Dendritic cell treated with granulocyte-macrophage colony-stimulating factor and Interleukin-4, amounts not matched to agents 40 ng/mL and 50 ng/mL, for 4 days (primary cell): ENCODE measurements around the gene MYZAP.

ENCODE experiments used
- H3K27ac Mint-ChIP-seq: one replicate; pipeline ENCODE4 v1.8.0; 2022; ENCODE audit warnings: mild to moderate bottlenecking, mixed read lengths
- H3K27me3 Mint-ChIP-seq: one replicate; pipeline ENCODE4 v1.8.0; 2022; ENCODE audit warnings: mild to moderate bottlenecking, mixed read lengths
- H3K36me3 Mint-ChIP-seq: one replicate; pipeline ENCODE4 v1.8.0; 2022; ENCODE audit warnings: low read depth, mixed read lengths
- H3K4me1 Mint-ChIP-seq: one replicate; pipeline ENCODE4 v1.8.0; 2022; ENCODE audit warnings: low read depth, mixed read lengths
- H3K4me3 Mint-ChIP-seq: one replicate; pipeline ENCODE4 v1.8.0; 2022; ENCODE audit warnings: mild to moderate bottlenecking, moderate library complexity, mixed read lengths
- H3K9me3 Mint-ChIP-seq: one replicate; pipeline ENCODE4 v1.8.0; 2022; ENCODE audit warnings: mixed read lengths
- intact Hi-C: fragments of 100-400 bp; cut with micrococcal nuclease; formaldehyde crosslinking; loops from one replicate; pipeline ENCODE4 v1.15.0; 2022

Gene MYZAP

DNA sequence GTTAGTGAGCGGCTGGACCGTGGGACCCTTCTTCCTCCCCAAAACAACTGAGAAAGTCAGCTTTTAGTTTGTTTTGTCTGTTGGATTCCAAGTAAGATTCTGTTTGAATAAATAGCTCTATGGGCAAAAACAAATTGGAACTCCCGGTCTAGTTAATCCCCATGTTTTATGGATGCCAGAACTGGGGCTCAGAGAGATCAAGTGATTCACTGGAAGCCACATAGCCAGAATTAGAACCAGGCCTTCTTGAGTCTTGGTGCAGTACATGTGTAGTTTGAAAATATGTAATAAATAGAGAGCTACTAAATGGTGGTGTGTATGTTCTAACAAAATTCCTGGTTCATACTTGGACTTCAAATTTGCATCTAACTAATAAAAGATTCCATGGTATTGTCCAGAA is 85.5 kb downstream of the MYZAP start:
- Mint-ChIP-seq H3K4me1 (peaks cover 5% of the 10 kb centered on the region), H3K27me3 (peaks cover 4% of the 10 kb centered on the region), H3K9me3 (no peaks in the 10 kb centered on the region), H3K4me3 (no peak overlapping the region), H3K36me3 (peaks cover 12% of the 10 kb centered on the region), H3K27ac (no peak overlapping the region)
- intact Hi-C loops = no loop called here

DNA sequence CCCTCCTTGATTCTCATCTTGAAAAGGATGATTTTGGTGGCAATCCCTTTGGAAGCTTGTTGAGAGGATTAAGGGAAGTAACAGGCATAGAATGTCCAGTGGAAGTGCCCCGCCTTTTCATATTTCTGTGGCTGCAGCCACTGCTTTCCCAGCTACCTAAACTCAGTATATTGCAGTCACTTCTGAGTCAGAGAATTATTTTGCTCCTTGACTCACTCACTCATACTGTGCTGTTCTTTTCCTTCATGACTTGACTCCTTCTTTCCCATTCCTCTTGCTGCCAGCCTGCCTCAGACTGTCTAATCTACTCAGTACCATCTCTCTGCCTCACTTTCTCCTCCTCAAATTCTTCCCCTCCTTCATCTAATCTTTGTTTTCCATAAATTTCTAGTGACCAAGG is 88.3 kb downstream of the MYZAP start:
- H3K27ac Mint-ChIP-seq = no peak overlapping the region
- H3K4me1 Mint-ChIP-seq = peaks cover 5% of the 10 kb centered on the region
- H3K36me3 Mint-ChIP-seq = peaks cover 17% of the 10 kb centered on the region
- intact Hi-C loops = no loop called here
- no peaks in the 10 kb centered on the region for H3K9me3 Mint-ChIP-seq
- peaks cover 2% of the 10 kb centered on the region for H3K27me3 Mint-ChIP-seq
- no peak overlapping the region for H3K4me3 Mint-ChIP-seq

DNA sequence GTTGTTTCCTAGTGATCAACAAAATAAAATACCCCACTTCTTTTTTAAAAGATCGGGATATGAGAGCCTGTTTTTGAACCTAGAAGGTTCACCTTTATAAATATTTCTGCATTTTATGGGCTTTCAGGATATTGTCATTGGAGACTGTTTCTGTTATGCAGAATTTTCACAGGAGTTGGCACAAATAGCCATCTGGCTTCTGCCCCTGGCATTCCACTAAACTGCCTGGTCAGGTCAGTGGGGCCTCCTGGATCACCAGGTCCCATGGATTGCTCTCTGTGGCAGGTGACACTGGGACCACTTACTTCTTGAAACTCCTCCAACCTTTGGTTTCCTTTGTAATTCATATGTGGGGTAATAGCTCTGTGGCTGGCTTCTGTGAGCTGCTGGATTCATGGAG is 89.3 kb downstream of the MYZAP start:
- peaks cover 5% of the 10 kb centered on the region for H3K4me1 Mint-ChIP-seq
- H3K27ac Mint-ChIP-seq = no peak overlapping the region
- H3K36me3 Mint-ChIP-seq = peaks cover 8% of the 10 kb centered on the region

DNA sequence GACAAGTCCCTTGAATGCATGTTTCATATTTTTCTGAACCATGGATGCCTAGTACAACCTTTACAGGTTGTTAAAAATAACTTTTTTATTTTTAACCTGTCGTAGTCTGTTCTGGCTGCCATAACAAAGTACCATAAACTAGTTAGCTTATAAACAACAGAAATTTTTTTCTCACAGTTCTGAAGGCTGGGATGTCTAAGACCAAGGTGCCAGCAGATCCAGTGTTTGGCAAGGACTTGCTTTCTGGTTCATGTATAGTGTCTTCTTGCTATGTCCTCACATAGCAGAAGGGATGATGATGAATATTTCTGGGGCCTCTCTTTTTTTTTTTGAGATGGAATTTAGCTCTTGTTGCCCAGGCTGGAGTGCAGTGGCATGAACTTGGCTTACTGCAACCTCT is 91.8 kb downstream of the MYZAP start:
- intact Hi-C loops = no loop called here

More for the DNA sequence above, 89.3 kb downstream of the MYZAP start:
- Mint-ChIP-seq H3K4me3 (no peak overlapping the region), H3K9me3 (no peaks in the 10 kb centered on the region), H3K27me3 (peaks cover 2% of the 10 kb centered on the region)
- intact Hi-C loops = no loop called here

DNA sequence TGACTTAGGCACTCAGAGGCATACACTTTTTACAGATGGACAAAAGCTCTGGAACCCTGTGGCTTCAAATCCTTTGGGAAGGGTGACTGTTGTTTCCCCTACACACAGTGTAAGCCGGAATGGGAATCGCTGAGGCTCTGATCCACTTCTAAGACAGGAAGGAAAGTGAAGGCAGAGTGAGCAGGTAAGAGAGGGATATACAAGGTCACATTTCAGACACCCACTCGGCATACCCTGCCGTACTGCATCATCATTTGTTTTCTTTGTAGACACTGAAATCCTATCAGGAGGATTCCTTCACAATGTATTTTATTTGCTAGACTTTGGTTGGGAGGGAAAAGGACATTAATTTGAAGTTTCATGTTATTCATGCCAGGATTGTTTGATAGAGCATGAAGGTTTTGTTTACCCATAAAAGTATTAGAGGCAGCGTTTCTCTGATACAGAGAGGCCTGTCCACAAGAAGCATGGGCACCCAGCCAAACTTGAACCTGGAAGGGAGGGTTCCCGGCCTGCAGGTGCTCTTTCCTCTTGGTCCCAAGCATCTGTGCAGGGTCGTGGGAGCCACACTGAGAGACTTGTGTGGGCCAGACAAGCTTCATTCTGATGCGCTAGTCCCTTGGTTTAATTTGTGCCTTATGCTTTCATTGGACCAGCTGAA is 92.9 kb downstream of the MYZAP start:
- no peaks in the 10 kb centered on the region for H3K27me3 Mint-ChIP-seq
- peaks cover 8% of the 10 kb centered on the region for H3K36me3 Mint-ChIP-seq
- H3K4me1 Mint-ChIP-seq = peaks cover 5% of the 10 kb centered on the region
- intact Hi-C loops = no loop called here
- H3K4me3 Mint-ChIP-seq = no peak overlapping the region
- H3K9me3 Mint-ChIP-seq = no peaks in the 10 kb centered on the region
- H3K27ac Mint-ChIP-seq = no peak overlapping the region

More for the DNA sequence above, 91.8 kb downstream of the MYZAP start:
- Mint-ChIP-seq H3K27ac (no peak overlapping the region), H3K9me3 (no peaks in the 10 kb centered on the region), H3K36me3 (peaks cover 8% of the 10 kb centered on the region), H3K27me3 (peaks cover 2% of the 10 kb centered on the region), H3K4me1 (peaks cover 5% of the 10 kb centered on the region), H3K4me3 (no peak overlapping the region)

DNA sequence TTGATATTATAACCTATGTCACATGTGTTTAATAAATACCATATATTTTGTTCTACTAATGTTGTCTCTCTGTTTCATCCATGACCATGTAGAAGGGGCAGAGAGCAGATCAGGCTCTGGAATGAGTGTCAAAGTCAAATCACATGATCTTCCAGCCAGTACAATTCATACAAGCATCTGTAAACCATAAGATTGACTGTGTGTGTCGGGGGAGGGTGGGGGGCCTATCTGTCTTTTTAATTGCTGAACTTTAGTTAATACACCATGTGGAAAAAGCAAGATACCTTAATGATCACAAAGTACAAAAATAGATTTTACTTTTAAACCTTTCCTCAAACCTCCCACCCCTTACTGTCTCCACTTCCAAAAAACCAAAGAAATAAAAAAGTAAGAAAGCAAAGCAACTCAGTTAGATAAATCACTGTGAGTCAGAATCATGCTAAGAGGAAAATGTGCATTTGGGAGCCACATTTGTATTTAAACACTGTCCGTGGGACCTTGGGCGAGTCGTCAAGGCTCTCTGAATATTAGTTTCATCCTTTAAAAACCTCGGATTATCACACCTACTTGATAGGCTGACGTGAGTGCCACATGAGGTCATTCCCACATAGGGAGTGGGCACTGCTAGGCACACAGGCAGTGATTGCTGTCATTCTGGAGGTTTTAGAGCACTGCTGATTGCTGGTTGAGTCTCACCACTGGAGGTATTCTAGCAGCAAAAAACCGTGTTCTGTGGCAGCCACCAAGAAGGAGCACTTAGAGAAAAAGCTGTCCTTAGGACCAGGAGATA is 93.8 kb downstream of the MYZAP start:
- Mint-ChIP-seq H3K4me3 (no peak overlapping the region), H3K27me3 (no peaks in the 10 kb centered on the region), H3K9me3 (no peaks in the 10 kb centered on the region), H3K27ac (no peak overlapping the region), H3K36me3 (peaks cover 8% of the 10 kb centered on the region), H3K4me1 (no peaks in the 10 kb centered on the region)
- intact Hi-C loops = no loop called here

DNA sequence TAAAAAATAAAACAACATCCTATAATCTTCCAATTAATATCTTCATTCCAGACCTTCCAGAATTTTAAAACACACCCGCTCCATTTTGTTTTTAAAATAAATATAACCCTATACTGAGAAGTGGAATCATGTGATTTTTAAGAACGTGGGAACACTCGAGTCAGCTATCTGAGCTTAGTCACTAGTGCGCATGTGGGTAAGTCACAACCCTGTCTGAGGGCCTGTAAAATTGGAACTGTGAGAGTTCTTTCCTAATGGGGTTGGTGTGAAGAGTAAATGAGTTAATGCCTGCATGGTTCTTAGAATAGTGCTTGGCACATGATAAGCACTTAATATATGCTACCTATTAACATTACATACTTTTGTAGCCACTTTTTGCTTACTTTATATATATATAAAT is 95.0 kb downstream of the MYZAP start:
- no peak overlapping the region for H3K4me3 Mint-ChIP-seq
- peaks cover 8% of the 10 kb centered on the region for H3K36me3 Mint-ChIP-seq
- intact Hi-C loops = no loop called here
- no peak overlapping the region for H3K27ac Mint-ChIP-seq
- no peaks in the 10 kb centered on the region for H3K9me3 Mint-ChIP-seq
- H3K4me1 Mint-ChIP-seq = no peaks in the 10 kb centered on the region
- no peaks in the 10 kb centered on the region for H3K27me3 Mint-ChIP-seq

DNA sequence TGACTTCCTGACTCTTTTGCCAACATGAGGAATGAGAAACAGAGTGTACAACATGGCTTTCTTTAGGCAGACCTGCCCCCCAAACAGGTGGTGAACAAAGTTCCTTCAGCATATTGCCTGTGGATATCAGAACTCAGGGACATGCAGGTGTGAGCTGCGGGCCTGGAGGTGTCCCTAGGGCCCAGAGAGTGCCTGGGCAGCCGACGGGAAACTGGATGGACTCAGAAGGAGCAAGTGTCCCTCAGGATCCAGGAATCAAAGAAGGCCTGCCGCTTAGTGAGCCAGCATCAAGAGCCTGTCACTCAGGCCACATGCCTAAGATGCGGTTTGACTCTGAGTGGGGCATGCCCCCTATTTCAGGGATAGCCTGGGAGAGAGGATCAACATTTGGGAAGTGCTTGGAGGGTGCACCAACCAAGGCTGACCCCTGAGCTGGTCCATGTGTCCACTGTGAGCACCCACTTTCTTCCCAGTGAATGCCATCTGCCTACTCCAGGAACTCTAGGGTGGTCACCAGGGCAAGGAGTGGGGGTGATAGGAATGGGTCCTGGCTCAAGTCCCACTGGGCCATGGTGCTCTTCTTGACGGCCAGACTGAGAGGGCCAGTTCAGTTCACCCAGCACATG is 98.8 kb downstream of the MYZAP start:
- Mint-ChIP-seq H3K27me3 (peaks cover 1% of the 10 kb centered on the region), H3K4me3 (no peak overlapping the region), H3K9me3 (no peaks in the 10 kb centered on the region), H3K27ac (no peak overlapping the region), H3K36me3 (no peaks in the 10 kb centered on the region), H3K4me1 (no peaks in the 10 kb centered on the region)
- intact Hi-C loops = no loop called here

DNA sequence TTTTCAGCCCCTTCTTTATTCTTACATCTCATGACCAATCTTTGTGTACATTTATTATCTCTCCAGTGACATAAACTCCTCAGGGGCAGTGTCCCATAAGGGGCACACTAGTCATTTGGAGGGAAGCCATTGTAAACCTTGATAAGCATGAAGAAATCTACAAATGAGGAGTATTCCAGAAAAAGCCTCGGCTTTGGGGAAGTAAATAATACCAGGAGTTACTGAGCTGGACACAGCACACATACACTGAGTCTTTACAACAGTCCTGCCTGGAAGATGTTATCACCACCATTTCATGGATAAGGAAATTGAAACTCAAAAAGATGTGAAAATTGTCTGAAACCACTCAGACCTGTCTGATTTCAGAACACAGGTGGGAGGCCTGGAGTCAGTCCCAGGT is 99.4 kb downstream of the MYZAP start:
- no peak overlapping the region for H3K27ac Mint-ChIP-seq
- H3K9me3 Mint-ChIP-seq = no peaks in the 10 kb centered on the region
- no peak overlapping the region for H3K4me3 Mint-ChIP-seq
- no peaks in the 10 kb centered on the region for H3K4me1 Mint-ChIP-seq
- intact Hi-C loops = no loop called here
- H3K27me3 Mint-ChIP-seq = peaks cover 1% of the 10 kb centered on the region
- no peaks in the 10 kb centered on the region for H3K36me3 Mint-ChIP-seq

DNA sequence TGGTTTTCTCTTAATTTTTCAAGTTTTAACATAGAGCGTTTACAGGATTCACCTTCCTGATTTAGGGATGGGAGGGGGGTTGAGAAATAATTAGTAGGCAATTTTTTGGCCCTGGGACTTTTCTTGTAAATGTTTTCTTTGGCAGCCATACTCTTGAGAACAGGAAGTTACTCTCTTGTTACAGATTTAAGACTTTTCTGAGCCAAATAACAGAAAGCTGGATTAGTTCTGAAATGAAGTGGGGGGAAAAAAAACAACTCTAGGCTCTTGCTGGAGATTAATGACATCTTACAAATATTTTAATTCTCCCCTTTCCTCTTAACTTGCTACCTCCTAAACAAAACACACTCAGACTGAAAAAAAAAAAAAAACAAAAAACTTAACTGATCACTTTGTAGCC is 101.0 kb downstream of the MYZAP start:
- H3K27ac Mint-ChIP-seq = no peak overlapping the region
- H3K36me3 Mint-ChIP-seq = no peaks in the 10 kb centered on the region
- H3K27me3 Mint-ChIP-seq = peaks cover 7% of the 10 kb centered on the region
- intact Hi-C loops = no loop called here
- no peak overlapping the region for H3K4me3 Mint-ChIP-seq
- no peaks in the 10 kb centered on the region for H3K4me1 Mint-ChIP-seq
- H3K9me3 Mint-ChIP-seq = no peaks in the 10 kb centered on the region

DNA sequence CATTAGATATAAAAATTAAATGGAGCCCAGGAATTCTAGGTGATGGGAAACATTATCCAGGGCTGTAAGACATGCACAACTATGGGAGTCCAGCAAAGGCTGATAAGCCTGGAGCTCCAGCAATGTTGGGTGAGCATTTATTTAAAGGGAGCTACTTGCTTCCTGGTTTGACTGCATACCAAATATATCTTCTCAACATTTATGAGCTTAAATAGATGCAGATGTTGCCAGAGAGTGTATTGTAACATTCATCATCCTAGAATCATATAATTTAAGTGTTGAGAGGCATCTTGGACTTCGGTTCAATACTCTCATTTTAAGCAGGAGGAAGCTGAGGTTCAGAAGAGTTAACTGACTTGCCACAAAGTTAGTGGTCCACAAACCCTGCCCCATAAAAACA is 102.6 kb downstream of the MYZAP start:
- Mint-ChIP-seq H3K36me3 (no peaks in the 10 kb centered on the region), H3K27me3 (peaks cover 11% of the 10 kb centered on the region), H3K27ac (no peak overlapping the region), H3K4me1 (no peaks in the 10 kb centered on the region), H3K9me3 (no peaks in the 10 kb centered on the region), H3K4me3 (no peak overlapping the region)
- intact Hi-C loops = no loop called here

DNA sequence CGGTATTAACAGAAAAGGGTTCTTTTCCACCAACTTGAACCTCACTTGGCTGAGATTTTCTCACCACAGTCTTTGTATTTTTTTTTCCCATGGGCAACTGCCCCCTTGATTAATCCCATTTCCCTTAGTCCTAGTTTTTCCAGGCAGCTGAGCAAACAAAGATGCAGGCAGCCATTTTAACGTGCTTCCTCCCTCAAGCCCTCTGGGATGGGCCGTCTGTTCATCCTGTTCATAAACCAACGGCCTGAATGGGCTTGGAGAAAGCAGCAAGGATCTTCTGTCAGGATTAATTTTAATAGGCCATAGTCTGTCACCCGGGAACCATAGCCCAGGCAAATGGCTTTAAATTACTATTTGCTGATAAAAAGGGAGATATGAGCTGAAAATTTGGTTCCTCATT is 104.4 kb downstream of the MYZAP start:
- H3K27ac Mint-ChIP-seq = no peak overlapping the region
- H3K36me3 Mint-ChIP-seq = no peaks in the 10 kb centered on the region
- no peak overlapping the region for H3K4me3 Mint-ChIP-seq
- peaks cover 20% of the 10 kb centered on the region for H3K27me3 Mint-ChIP-seq
- intact Hi-C loops = no loop called here
- no peaks in the 10 kb centered on the region for H3K9me3 Mint-ChIP-seq
- H3K4me1 Mint-ChIP-seq = no peaks in the 10 kb centered on the region

DNA sequence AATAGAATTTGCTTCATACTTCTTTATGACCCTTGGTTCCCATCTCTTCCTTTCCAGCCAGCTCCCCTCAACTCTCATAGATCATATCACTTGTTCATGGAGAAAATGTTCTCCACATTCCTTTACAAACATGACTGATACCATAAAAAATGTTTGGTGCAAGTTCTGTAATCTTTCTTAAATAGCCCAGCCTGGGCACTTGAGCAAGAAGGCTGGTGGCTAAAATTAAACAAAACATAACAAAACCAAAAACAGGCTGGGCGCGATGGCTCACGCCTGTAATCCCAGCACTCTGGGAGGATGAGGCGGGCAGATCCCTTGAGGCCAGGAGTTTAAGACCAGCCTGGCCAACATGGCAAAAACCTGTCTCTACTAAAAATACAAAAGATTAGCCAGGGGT is 105.9 kb downstream of the MYZAP start:
- H3K36me3 Mint-ChIP-seq = no peaks in the 10 kb centered on the region
- H3K27ac Mint-ChIP-seq = no peak overlapping the region
- intact Hi-C loops = no loop called here
- H3K9me3 Mint-ChIP-seq = no peaks in the 10 kb centered on the region
- H3K27me3 Mint-ChIP-seq = peaks cover 28% of the 10 kb centered on the region
- H3K4me1 Mint-ChIP-seq = no peaks in the 10 kb centered on the region
- H3K4me3 Mint-ChIP-seq = no peak overlapping the region

DNA sequence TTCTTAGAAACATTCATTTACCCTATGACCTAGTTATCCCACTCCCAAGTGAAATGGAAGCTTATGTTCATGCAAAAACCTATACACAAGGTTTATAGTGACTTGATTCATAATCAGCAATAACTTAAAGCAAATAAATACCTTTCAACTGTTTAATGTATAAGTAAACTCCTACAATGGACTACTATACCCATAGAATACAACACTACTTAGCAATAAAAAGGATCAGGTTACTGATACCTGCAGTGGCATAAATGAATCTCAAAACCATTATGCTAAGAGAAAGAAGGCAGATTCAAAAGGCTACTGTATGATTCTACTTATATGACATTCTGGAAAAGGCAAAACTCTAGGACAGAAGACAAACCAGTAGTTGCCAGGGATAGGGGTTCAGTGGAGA is 106.5 kb downstream of the MYZAP start:
- Mint-ChIP-seq H3K27me3 (peaks cover 33% of the 10 kb centered on the region), H3K9me3 (no peaks in the 10 kb centered on the region), H3K4me3 (no peak overlapping the region)

More for the DNA sequence above, 106.5 kb downstream of the MYZAP start:
- Mint-ChIP-seq H3K27ac (no peak overlapping the region), H3K36me3 (no peaks in the 10 kb centered on the region), H3K4me1 (no peaks in the 10 kb centered on the region)
- intact Hi-C loops = no loop called here
